Psoas muscle (tissue), 8 donors: ENCODE data around the gene FILIP1. TPM values are rescaled to one million over a fixed set of nuclear protein-coding genes. Genes with fewer than 3 reads are reported as not detected.

ENCODE experiments used
- ATAC-seq, 4 donors: fragments of 200-7000 bp; cut with Tn5 transposase; one replicate each; pipeline ENCODE4 v1.9.1; 2020; ENCODE audit warnings: moderate library complexity in 3 of 4, mild to moderate bottlenecking in 2 of 4
- DNase-seq, 2 donors: peaks; one replicate each; pipeline ENCODE4 v3.0.0-alpha.2; 2020
- H3K27ac ChIP-seq: fragments of 200-600 bp; one replicate; pipeline ENCODE4 v1.8.0; 2022
- H3K27me3 ChIP-seq, 3 donors: fragments of 200-600 bp in 1 of 3; one replicate each; pipeline versions ENCODE4 v1.6.1 to v1.8.0; 2013 to 2022; ENCODE audit warnings: low read length in 2 of 3, mild to moderate bottlenecking in 2 of 3, moderate library complexity in 1 of 3; ENCODE audit not compliant: insufficient read depth in 3 of 3
- H3K36me3 ChIP-seq, 2 donors: fragments of 200-600 bp in 1 of 2; one replicate each; pipeline versions ENCODE4 v1.6.1 to v1.8.0; 2013 to 2022; ENCODE audit warnings: low read depth in 1 of 2, mild to moderate bottlenecking in 1 of 2, moderate library complexity in 1 of 2; ENCODE audit not compliant: insufficient read depth in 1 of 2
- H3K4me1 ChIP-seq: fragments of 200-600 bp; one replicate; pipeline ENCODE4 v1.8.0; 2022
- H3K4me3 ChIP-seq: fragments of 200-600 bp; one replicate; pipeline ENCODE4 v1.8.0; 2022; ENCODE audit warnings: mild to moderate bottlenecking
- H3K9me3 ChIP-seq: fragments of 200-600 bp; one replicate; pipeline ENCODE4 v1.8.0; 2022
- CTCF ChIP-seq: fragments of 200-600 bp; IDR thresholded peaks from one replicate; pipeline ENCODE4 v1.8.0; 2022; ENCODE audit warnings: antibody characterized with exemption
- WGBS, 3 donors: extraction: QIAGEN DNeasy Blood & Tissue Kit; methylation state at CpG; one replicate each; pipeline versions ENCODE4 v1.1.6 to v1.1.7; 2013; 5-methylcytosine and 5-hydroxymethylcytosine counted together
- intact Hi-C, 2 donors: fragments of 100-400 bp; cut with DNase I; formaldehyde crosslinking; loops; one replicate each; pipeline versions ENCODE4 v1.11.0 to v1.14.2; 2022
- polyA plus RNA-seq, 3 donors: library from polyadenylated mRNA; stranded (reverse); fragments of 200-250 nt; gene quantifications; one replicate each; pipeline ENCODE4 v1.2.3, GENCODE V29; 2013
- total RNA-seq, 4 donors: library from RNA; stranded (reverse); fragmentation: NEBNext Ultra II Directional in 2 of 4; extraction: Animal tissue kit (Norgen Biotek cat#: 25700) in 2 of 4; gene quantifications; one replicate each; pipeline versions ENCODE4 v1.2.1 to v1.2.4, GENCODE V29; 2021 to 2023
- donor health status: healthy with polysubstance abuse.
- donor health status: DM: no; HTN: no; CAD: no; lungs with moderate emphysema.
- donor health status: Bipolar disorder and iron deficiency.
- donor health status: healthy.
- donor health status: DM: yes; HTN: yes; CAD: no.
- donor health status: DM: no; HTN: no; CAD: no.
- donor health status: DM: no; HTN: no; CAD: no.
- donor health status: DM: yes; HTN: yes; CAD: no.

The FILIP1 gene
- total and polyA plus RNA-seq, 7 donors = 2.8 to 129 (median 71.5) TPM

- 35 to 38% (median 37%) methylated on average over 4 of the region's 4 CpGs for WGBS, 3 donors
- peak overlapping the region; percentile 97 for H3K27ac ChIP-seq
- H3K4me3 ChIP-seq = peak overlapping the region; percentile 80
- intact Hi-C loops = loop anchor here (5.0 kb wide), 2 partner anchors 57 to 117 kb away; no protein-coding TSS in a partner anchor
- no peak for TF ChIP-seq CTCF
- H3K27me3 ChIP-seq = no peaks in the 10 kb centered on the region
- peaks cover 45% of the 10 kb centered on the region for H3K4me1 ChIP-seq
- ATAC-seq (peak in 3 of 4 donors; percentile 45 to 59 (median 55)), DNase-seq (no peak)
- no peaks in the 10 kb centered on the region for H3K9me3 ChIP-seq
- no peaks in the 10 kb centered on the region for H3K36me3 ChIP-seq
Measured at GRCh38 chr6:75494290-75494689, 690 bp upstream of the FILIP1 start.

- TF ChIP-seq CTCF = no peak
- Histone ChIP-seq H3K36me3 (no peaks in the 10 kb centered on the region), H3K27me3 (no peaks in the 10 kb centered on the region), H3K4me1 (peaks cover 46% of the 10 kb centered on the region), H3K27ac (peak overlapping the region; percentile 97), H3K9me3 (no peaks in the 10 kb centered on the region), H3K4me3 (peak overlapping the region; percentile 80)
- peak; percentile 74 to 88 (median 81) for ATAC-seq
- DNase-seq = no peak
- intact Hi-C loops = loop anchor here (5.0 kb wide), 2 partner anchors 55 to 115 kb away; no protein-coding TSS in a partner anchor
- WGBS, 3 donors = 6 to 8% (median 7%) methylated on average over 3 of the region's 3 CpGs
Measured at GRCh38 chr6:75492386-75493153, 1.0 kb downstream of the FILIP1 start.

GRCh38 chr6:75491291-75491690 lies 2.3 kb downstream of the FILIP1 start:
- no peak for DNase-seq
- TF ChIP-seq CTCF = no peak
- ATAC-seq = peak in 1 of 4 donors; percentile 24
- Histone ChIP-seq H3K4me3 (peak overlapping the region; percentile 80), H3K9me3 (no peaks in the 10 kb centered on the region), H3K36me3 (no peaks in the 10 kb centered on the region), H3K4me1 (peaks cover 59% of the 10 kb centered on the region), H3K27ac (peak overlapping the region; percentile 97), H3K27me3 (no peaks in the 10 kb centered on the region)
- intact Hi-C loops = loop anchor here (5.0 kb wide), 2 partner anchors 54 to 114 kb away; no protein-coding TSS in a partner anchor
- WGBS, 3 donors = 11 to 41% (median 19%) methylated on average over 1 of the region's 1 CpG

GRCh38 chr6:75490706-75491105 lies 2.9 kb downstream of the FILIP1 start:
- ATAC-seq = no peak
- H3K36me3 ChIP-seq = no peaks in the 10 kb centered on the region
- H3K27ac ChIP-seq = peak overlapping the region; percentile 97
- intact Hi-C loops = loop anchor here (5.0 kb wide), 2 partner anchors 53 to 113 kb away; no protein-coding TSS in a partner anchor
- peak overlapping the region; percentile 80 for H3K4me3 ChIP-seq
- H3K4me1 ChIP-seq = peaks cover 56% of the 10 kb centered on the region
- no peaks in the 10 kb centered on the region for H3K27me3 ChIP-seq
- H3K9me3 ChIP-seq = no peaks in the 10 kb centered on the region
- no peak for DNase-seq
- no peak for TF ChIP-seq CTCF
- WGBS, 3 donors = 21 to 50% (median 29%) methylated on average over 3 of the region's 3 CpGs
